ENCODE results near the gene NLRP13.

The NLRP13 gene

DNA sequence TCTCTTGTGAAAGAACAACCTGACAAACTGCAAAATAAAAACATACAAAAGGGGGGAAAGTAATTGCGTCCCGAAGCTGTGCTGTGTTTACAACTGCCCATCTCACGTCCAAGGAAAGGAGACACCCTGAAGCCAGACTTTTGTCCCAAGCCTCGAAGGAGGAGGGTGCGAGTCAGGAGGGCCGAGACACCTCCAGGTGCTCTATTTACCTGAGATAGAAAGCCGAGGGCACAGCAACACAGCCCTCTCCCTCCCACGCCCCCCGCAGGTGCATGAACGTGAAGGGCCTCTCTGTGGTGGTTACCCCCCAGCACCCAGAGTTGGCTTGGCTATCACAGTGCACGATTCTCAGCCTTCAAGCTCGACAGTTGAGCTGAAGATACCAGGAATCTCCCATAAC, 33.2 kb downstream of the NLRP13 start:
- DNase-seq: no peak

- no peak for DNase-seq
Measured at GRCh38 chr19:55882626-55883025, 49.5 kb downstream of the NLRP13 start.

GRCh38 chr19:55877211-55877610, 54.9 kb downstream of the NLRP13 start:
- no peak for DNase-seq

DNA sequence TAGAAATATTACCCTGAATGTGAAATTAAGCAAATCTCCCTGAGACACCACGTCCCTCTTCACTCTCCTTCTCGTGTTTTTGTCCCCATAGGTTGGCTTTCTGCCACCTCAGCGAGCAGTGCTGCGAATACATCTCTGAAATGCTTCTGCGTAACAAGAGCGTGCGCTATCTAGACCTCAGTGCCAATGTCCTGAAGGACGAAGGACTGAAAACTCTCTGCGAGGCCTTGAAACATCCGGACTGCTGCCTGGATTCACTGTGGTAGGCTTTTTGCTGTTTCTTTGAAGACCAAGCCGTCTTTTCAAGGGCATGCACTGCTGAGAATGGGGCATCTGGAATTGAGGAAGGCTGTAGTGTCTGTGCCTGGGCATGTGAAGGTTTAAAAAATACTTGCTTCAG, 61.4 kb downstream of the NLRP13 start:
- no peak for DNase-seq

GRCh38 chr19:55867101-55867500, 65.0 kb downstream of the NLRP13 start:
- no peak for DNase-seq

- no peak for DNase-seq
Measured at GRCh38 chr19:55866521-55866920, 65.6 kb downstream of the NLRP13 start.

DNA sequence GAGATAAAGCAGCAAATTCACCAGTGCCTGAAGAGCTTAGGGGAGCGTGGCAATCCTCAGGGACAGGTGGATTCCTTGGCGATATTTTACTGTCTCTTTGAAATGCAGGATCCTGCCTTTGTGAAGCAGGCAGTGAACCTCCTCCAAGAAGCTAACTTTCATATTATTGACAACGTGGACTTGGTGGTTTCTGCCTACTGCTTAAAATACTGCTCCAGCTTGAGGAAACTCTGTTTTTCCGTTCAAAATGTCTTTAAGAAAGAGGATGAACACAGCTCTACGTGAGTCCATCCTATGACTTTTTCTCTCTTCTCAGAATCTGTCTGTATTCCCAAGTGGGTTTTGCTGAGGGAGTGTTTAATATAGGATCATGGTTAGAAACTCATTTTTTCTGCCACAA, 73.2 kb downstream of the NLRP13 start:
- no peak for DNase-seq

- no peak for DNase-seq
Measured at GRCh38 chr19:55858401-55858800, 73.7 kb downstream of the NLRP13 start.

- DNase-seq: no peak
Measured at GRCh38 chr19:55857974-55858373, 74.2 kb downstream of the NLRP13 start.

DNA sequence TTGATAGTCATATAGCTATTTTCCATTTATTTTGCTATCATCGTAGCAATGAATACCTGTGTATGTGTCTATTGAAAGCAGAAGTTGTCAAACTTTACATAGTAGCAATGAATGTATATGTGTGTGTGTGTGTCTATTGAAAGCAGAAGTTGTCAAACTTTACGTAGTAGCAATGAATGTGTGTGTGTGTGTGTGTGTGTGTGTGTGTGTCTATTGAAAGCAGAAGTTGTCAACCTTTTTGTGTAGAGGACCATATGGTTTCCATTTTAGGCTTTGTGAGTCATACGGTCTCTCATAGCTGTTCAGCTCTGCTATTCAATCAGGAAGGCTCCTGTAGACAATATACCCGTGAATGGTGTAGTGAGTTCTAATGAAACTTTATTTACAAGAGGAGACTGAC, 75.0 kb downstream of the NLRP13 start:
- no peak for DNase-seq

- DNase-seq: no peak
Measured at GRCh38 chr19:55855160-55855559, 77.0 kb downstream of the NLRP13 start.

Measured in bone marrow (tissue), 2 donors.